IPS-20b (cell line): ENCODE measurements around the gene PER1.

ENCODE experiments used
- H3K27ac ChIP-seq: one replicate; pipeline ENCODE4 v1.5.1; 2013; ENCODE audit warnings: low read length
- H3K27me3 ChIP-seq: 2 replicates; pipeline ENCODE4 v1.6.1; 2013; ENCODE audit warnings: mild to moderate bottlenecking, low read length, inconsistent platforms; ENCODE audit not compliant: insufficient read depth
- H3K36me3 ChIP-seq: 2 replicates; pipeline ENCODE4 v1.6.1; 2013; ENCODE audit warnings: low read depth, mild to moderate bottlenecking, inconsistent platforms, low read length, moderate library complexity; ENCODE audit not compliant: insufficient read depth
- H3K4me1 ChIP-seq: 2 replicates; pipeline ENCODE4 v1.6.1; 2013; ENCODE audit warnings: mild to moderate bottlenecking, control low read depth, inconsistent platforms, low read length, moderate library complexity; ENCODE audit not compliant: insufficient read depth
- H3K4me3 ChIP-seq: 2 replicates; pipeline ENCODE4 v1.5.1; 2013; ENCODE audit warnings: mild to moderate bottlenecking, low read length, inconsistent platforms
- H3K9ac ChIP-seq: 2 replicates; pipeline ENCODE4 v1.6.1; 2013; ENCODE audit warnings: low read depth, mild to moderate bottlenecking, inconsistent platforms, low read length, moderate library complexity
- H3K9me3 ChIP-seq: 2 replicates; pipeline ENCODE4 v1.6.1; 2013; ENCODE audit warnings: mild to moderate bottlenecking, low read depth, low read length, inconsistent platforms; ENCODE audit not compliant: insufficient read depth

Gene PER1

GRCh38 chr17:8149419-8150193, 2.6 kb downstream of the PER1 start:
- Histone ChIP-seq H3K4me3 (no peak overlapping the region), H3K36me3 (peaks cover 54% of the 10 kb centered on the region), H3K9me3 (no peaks in the 10 kb centered on the region), H3K27me3 (no peaks in the 10 kb centered on the region), H3K27ac (no peak overlapping the region), H3K4me1 (peaks cover 3% of the 10 kb centered on the region; the same call in 1 of the 2 replicates), H3K9ac (no peak overlapping the region)

- no peak overlapping the region for H3K4me3 ChIP-seq
- no peaks in the 10 kb centered on the region for H3K27me3 ChIP-seq
- no peak overlapping the region for H3K9ac ChIP-seq
- H3K27ac ChIP-seq, result no peak overlapping the region
- peaks cover 63% of the 10 kb centered on the region for H3K36me3 ChIP-seq
- H3K4me1 ChIP-seq, result no peaks in the 10 kb centered on the region
- no peaks in the 10 kb centered on the region for H3K9me3 ChIP-seq
Observed at GRCh38 chr17:8148560-8148959, 3.6 kb downstream of the PER1 start.

- Histone ChIP-seq H3K9ac (no peak overlapping the region), H3K36me3 (peaks cover 63% of the 10 kb centered on the region), H3K9me3 (no peaks in the 10 kb centered on the region), H3K27me3 (no peaks in the 10 kb centered on the region), H3K27ac (no peak overlapping the region), H3K4me3 (no peak overlapping the region), H3K4me1 (no peaks in the 10 kb centered on the region)
Observed at GRCh38 chr17:8147805-8148404, 4.3 kb downstream of the PER1 start.

- H3K27me3 ChIP-seq, result no peaks in the 10 kb centered on the region
- no peak overlapping the region for H3K9ac ChIP-seq
- H3K36me3 ChIP-seq, result peaks cover 66% of the 10 kb centered on the region
- H3K4me1 ChIP-seq, result no peaks in the 10 kb centered on the region
- H3K9me3 ChIP-seq, result no peaks in the 10 kb centered on the region
- H3K4me3 ChIP-seq, result no peak overlapping the region
- H3K27ac ChIP-seq, result no peak overlapping the region
Observed at GRCh38 chr17:8147141-8147804, 4.9 kb downstream of the PER1 start.

GRCh38 chr17:8146381-8147140, 5.6 kb downstream of the PER1 start:
- no peak overlapping the region for H3K9ac ChIP-seq
- no peaks in the 10 kb centered on the region for H3K4me1 ChIP-seq
- H3K27me3 ChIP-seq, result no peaks in the 10 kb centered on the region
- H3K27ac ChIP-seq, result no peak overlapping the region
- no peaks in the 10 kb centered on the region for H3K9me3 ChIP-seq
- peaks cover 72% of the 10 kb centered on the region for H3K36me3 ChIP-seq
- H3K4me3 ChIP-seq, result no peak overlapping the region

- no peak overlapping the region for H3K27ac ChIP-seq
- H3K4me1 ChIP-seq, result no peaks in the 10 kb centered on the region
- peaks cover 79% of the 10 kb centered on the region for H3K36me3 ChIP-seq
- no peak overlapping the region for H3K9ac ChIP-seq
- H3K9me3 ChIP-seq, result no peaks in the 10 kb centered on the region
- H3K4me3 ChIP-seq, result no peak overlapping the region
- no peaks in the 10 kb centered on the region for H3K27me3 ChIP-seq
Observed at GRCh38 chr17:8145811-8146210, 6.4 kb downstream of the PER1 start.

- Histone ChIP-seq H3K27ac (no peak overlapping the region), H3K9me3 (no peaks in the 10 kb centered on the region), H3K4me1 (no peaks in the 10 kb centered on the region), H3K36me3 (peaks cover 79% of the 10 kb centered on the region), H3K27me3 (no peaks in the 10 kb centered on the region), H3K9ac (no peak overlapping the region), H3K4me3 (no peak overlapping the region)
Observed at GRCh38 chr17:8144401-8145231, 7.6 kb downstream of the PER1 start.

- no peak overlapping the region for H3K9ac ChIP-seq
Observed at GRCh38 chr17:8143581-8144400, 8.4 kb downstream of the PER1 start.

GRCh38 chr17:8142887-8143580, 9.2 kb downstream of the PER1 start:
- Histone ChIP-seq H3K4me1 (no peaks in the 10 kb centered on the region), H3K27ac (no peak overlapping the region), H3K9ac (no peak overlapping the region), H3K27me3 (peaks cover 2% of the 10 kb centered on the region; the same call in 1 of the 2 replicates), H3K36me3 (peaks cover 65% of the 10 kb centered on the region), H3K9me3 (no peaks in the 10 kb centered on the region), H3K4me3 (no peak overlapping the region)

More at GRCh38 chr17:8143581-8144400, 8.4 kb downstream of the PER1 start:
- Histone ChIP-seq H3K4me3 (no peak overlapping the region), H3K27me3 (no peaks in the 10 kb centered on the region), H3K4me1 (no peaks in the 10 kb centered on the region), H3K9me3 (no peaks in the 10 kb centered on the region), H3K36me3 (peaks cover 72% of the 10 kb centered on the region), H3K27ac (no peak overlapping the region)
